Dendritic cell treated with granulocyte-macrophage colony-stimulating factor and Interleukin-4, amounts not matched to agents 40 ng/mL and 50 ng/mL, for 4 days (primary cell): Measurements from ENCODE around the gene COX6B1.
A peak's percentile ranks its signal among the peaks of the same experiment; 100 is the strongest.

ENCODE experiments used
- H3K27ac Mint-ChIP-seq: one replicate; pipeline ENCODE4 v1.8.0; 2022; ENCODE audit warnings: mild to moderate bottlenecking, mixed read lengths
- H3K27me3 Mint-ChIP-seq: one replicate; pipeline ENCODE4 v1.8.0; 2022; ENCODE audit warnings: mild to moderate bottlenecking, mixed read lengths
- H3K36me3 Mint-ChIP-seq: one replicate; pipeline ENCODE4 v1.8.0; 2022; ENCODE audit warnings: low read depth, mixed read lengths
- H3K4me1 Mint-ChIP-seq: one replicate; pipeline ENCODE4 v1.8.0; 2022; ENCODE audit warnings: low read depth, mixed read lengths
- H3K4me3 Mint-ChIP-seq: one replicate; pipeline ENCODE4 v1.8.0; 2022; ENCODE audit warnings: mild to moderate bottlenecking, moderate library complexity, mixed read lengths
- H3K9me3 Mint-ChIP-seq: one replicate; pipeline ENCODE4 v1.8.0; 2022; ENCODE audit warnings: mixed read lengths
- intact Hi-C: fragments of 100-400 bp; cut with micrococcal nuclease; formaldehyde crosslinking; loops from one replicate; pipeline ENCODE4 v1.15.0; 2022

Gene COX6B1

GRCh38 chr19:35693835-35694599 is 45.9 kb downstream of the COX6B1 start:
- no peaks in the 10 kb centered on the region for H3K9me3 Mint-ChIP-seq
- H3K4me3 Mint-ChIP-seq, result no peak overlapping the region
- no peaks in the 10 kb centered on the region for H3K36me3 Mint-ChIP-seq
- H3K27me3 Mint-ChIP-seq, result peaks cover 4% of the 10 kb centered on the region
- H3K27ac Mint-ChIP-seq, result no peak overlapping the region
- intact Hi-C loops, result loop anchor here (1.0 to 5.0 kb wide), 2 partner anchors 23 to 238 kb away; no protein-coding TSS in a partner anchor
- peaks cover 4% of the 10 kb centered on the region for H3K4me1 Mint-ChIP-seq

DNA sequence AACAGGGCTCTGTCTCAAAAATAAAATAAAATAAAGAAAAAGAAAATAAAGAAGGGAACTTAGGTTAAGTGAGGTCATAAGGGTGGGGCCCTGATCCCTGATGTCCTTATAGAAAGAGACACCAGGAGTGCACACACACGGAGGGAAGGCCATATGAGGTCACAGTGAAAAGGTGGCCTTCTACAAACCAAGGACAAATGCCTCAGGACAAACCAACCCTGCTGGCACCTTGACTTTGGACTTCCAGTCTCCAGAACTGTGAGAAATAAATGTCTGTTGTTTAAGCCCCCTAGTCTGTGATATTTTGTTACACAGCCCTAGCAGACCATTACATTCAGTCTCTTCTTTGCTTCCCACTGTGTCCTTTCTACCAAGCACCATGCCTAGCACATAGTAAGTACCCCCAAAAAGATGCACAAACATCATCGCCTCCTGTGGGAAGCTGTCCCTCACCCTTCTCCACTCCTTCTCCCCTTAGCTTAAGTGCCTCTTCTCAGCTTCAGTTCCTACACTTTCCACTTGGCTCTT is 47.8 kb downstream of the COX6B1 start:
- intact Hi-C loops, result no loop called here
- Mint-ChIP-seq H3K27me3 (peaks cover 8% of the 10 kb centered on the region), H3K9me3 (no peaks in the 10 kb centered on the region), H3K36me3 (no peaks in the 10 kb centered on the region), H3K4me1 (peaks cover 4% of the 10 kb centered on the region), H3K27ac (no peak overlapping the region), H3K4me3 (no peak overlapping the region)

- Mint-ChIP-seq H3K4me3 (no peak overlapping the region), H3K36me3 (no peaks in the 10 kb centered on the region), H3K4me1 (peaks cover 4% of the 10 kb centered on the region), H3K27me3 (peaks cover 10% of the 10 kb centered on the region), H3K27ac (no peak overlapping the region), H3K9me3 (no peaks in the 10 kb centered on the region)
- intact Hi-C loops, result no loop called here
These were observed 48.7 kb downstream of the COX6B1 start for GRCh38 chr19:35696835-35697234.

DNA sequence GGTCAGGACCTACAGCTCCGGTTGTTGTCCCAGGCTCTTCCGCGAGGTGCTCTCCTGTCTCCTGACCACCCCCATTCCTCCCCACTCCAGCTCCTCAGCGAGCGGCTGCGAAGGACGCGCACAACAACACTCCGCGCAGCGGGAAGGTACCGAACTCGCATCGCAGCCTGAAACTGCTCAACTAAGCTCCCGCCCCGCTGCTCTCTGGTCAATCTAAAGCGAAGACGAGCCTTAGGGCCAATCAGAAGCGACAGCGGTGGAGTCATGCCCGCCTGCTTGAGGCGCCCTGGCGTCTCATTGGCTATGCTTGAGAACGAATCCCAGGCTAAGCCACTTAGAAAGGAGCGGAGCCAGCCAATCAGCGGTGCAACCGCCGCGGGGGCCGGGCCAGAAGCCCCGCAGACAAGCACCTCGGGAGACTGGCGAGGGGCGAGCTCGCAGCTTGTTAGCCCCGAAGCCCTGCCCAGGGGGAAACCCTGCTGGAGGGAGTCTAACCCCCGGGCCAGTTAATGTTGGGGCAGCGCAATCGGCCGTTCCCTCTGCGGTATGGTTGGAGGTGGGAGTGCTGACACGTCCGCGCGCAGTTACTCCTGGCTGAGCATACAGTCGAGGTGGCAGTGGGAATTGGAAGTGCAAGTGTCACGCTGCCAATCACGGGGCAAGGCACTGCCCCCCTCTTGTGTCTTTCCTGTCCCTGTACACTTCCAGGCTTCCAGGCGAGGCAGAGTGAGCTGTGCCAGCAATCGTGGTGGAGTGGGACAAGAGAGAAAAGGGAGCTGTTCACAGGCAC is 54.3 kb downstream of the COX6B1 start:
- intact Hi-C loops, result no loop called here
- peak overlapping the region; percentile 86 for H3K4me3 Mint-ChIP-seq
- no peaks in the 10 kb centered on the region for H3K9me3 Mint-ChIP-seq
- H3K27ac Mint-ChIP-seq, result peak overlapping the region; percentile 46
- H3K36me3 Mint-ChIP-seq, result no peaks in the 10 kb centered on the region
- peaks cover 39% of the 10 kb centered on the region for H3K27me3 Mint-ChIP-seq
- peaks cover 9% of the 10 kb centered on the region for H3K4me1 Mint-ChIP-seq

DNA sequence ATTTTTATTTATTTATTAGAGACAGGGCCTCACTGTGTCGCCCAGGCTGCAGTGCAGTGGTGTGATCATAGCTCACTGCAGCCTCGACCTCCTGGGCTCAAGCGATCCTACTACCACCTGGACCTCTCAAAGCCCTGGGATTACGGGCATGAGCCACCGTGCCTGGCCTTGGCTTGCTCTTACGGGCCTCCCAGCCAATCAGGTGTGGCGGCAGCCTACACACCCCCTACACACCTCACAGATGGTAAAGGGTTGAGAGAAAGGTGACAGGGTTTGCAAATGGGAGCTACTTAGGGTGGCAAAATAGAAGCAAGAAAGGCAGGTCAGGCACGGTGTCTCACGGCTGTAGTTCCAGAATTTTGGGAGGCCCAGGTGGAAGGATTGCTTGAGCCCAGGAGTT is 55.2 kb downstream of the COX6B1 start:
- H3K27me3 Mint-ChIP-seq, result peaks cover 42% of the 10 kb centered on the region
- intact Hi-C loops, result no loop called here
- H3K36me3 Mint-ChIP-seq, result no peaks in the 10 kb centered on the region
- no peaks in the 10 kb centered on the region for H3K9me3 Mint-ChIP-seq
- peaks cover 9% of the 10 kb centered on the region for H3K4me1 Mint-ChIP-seq
- H3K27ac Mint-ChIP-seq, result no peak overlapping the region
- no peak overlapping the region for H3K4me3 Mint-ChIP-seq

GRCh38 chr19:35704218-35704617 is 56.1 kb downstream of the COX6B1 start, which contains the start of gene ZBTB32:
ZBTB32 (plus strand) TSS chr19:35704558; CDS start chr19:35714627, 10,069 bp downstream.
- intact Hi-C loops, result no loop called here
- H3K36me3 Mint-ChIP-seq, result no peaks in the 10 kb centered on the region
- peaks cover 42% of the 10 kb centered on the region for H3K27me3 Mint-ChIP-seq
- H3K9me3 Mint-ChIP-seq, result no peaks in the 10 kb centered on the region
- H3K4me3 Mint-ChIP-seq, result no peak within 1 kb of the TSS
- no peak within 1 kb of the TSS for H3K27ac Mint-ChIP-seq
- peaks cover 9% of the 10 kb centered on the region for H3K4me1 Mint-ChIP-seq
